ENCODE data around the gene ADAM8.

ADAM8 gene

GRCh38 chr10:133308421-133309099 lies 31.9 kb upstream of the ADAM8 start, which contains the start of the genes TUBGCP2 and ZNF511:
TUBGCP2 (minus strand) TSS chr10:133308872; CDS start chr10:133302941, 5,931 bp downstream.
ZNF511 (plus strand) TSS chr10:133308914; CDS start chr10:133308944, 30 bp downstream.
- peak in 50 of 51 donors; percentile 47 to 96 (median 82) for DNase-seq

GRCh38 chr10:133307776-133308420 lies 31.2 kb upstream of the ADAM8 start:
- DNase-seq = peak in 13 of 51 donors; percentile 12 to 48 (median 35)

GRCh38 chr10:133306941-133307379 lies 30.3 kb upstream of the ADAM8 start:
- DNase-seq = no peak

GRCh38 chr10:133306097-133306476 lies 29.4 kb upstream of the ADAM8 start:
- DNase-seq = no peak

- no peak for DNase-seq
Measured at GRCh38 chr10:133303206-133303605, 26.5 kb upstream of the ADAM8 start.

GRCh38 chr10:133302230-133302629 lies 25.6 kb upstream of the ADAM8 start:
- no peak for DNase-seq

GRCh38 chr10:133299738-133300137 lies 23.1 kb upstream of the ADAM8 start:
- DNase-seq = no peak

DNA sequence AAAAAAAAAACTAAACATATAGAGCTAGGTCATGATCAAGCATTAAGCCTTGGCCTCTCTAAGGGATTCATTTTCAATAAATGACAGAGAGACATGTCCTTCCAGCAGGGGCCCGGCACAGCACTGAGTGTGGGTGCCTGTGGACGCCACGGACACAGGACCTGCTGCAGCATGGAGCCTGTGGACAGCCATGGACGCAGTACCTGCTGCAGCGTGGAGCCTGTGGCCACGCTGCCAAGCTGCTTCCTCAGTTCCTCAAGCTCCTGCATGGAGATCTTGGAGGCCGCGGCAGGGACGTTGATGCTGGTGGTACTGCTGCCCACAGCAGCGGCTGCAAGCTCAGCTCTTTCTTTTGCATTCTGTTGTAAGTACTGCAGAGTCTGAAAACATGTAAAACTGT lies 22.6 kb upstream of the ADAM8 start:
- no peak for DNase-seq

DNA sequence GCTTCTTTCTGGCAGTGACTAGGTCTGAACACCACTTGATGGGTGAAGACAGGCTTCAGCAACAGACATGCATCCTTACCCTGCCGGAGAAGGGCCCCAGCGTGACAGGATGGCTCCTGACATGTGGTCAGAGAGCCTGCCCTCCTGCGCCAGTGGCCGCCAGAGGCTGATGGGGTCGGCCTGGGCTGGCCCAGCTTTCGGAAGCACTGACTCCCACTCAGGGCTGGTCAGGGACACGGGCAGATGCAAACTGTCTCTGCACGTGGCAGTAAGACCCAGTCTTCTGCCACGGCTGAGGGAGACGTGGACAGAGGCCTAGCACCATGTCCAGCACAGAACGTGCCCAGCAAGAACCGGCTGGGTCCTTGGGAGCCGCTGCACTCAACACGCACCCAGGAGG lies 21.8 kb upstream of the ADAM8 start:
- no peak for DNase-seq

DNA sequence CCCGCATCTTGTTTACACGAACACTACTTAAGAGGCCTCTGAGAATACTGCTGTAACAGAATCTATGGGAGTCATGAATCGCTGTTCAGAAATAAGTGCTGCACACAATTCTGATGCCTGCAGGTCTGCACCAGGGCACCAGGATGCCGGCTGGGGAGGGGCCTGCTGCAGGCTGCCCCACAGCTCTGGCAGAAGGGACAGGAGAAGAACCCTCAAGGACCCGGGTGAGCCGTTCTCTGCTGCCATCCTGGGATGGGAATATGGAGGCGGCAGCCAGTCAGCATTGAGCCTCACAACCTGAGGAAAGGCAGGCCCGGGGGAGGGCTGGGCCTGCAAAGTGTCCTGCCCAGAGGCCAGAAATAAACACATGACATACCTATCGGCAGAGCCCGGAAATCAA lies 20.8 kb upstream of the ADAM8 start:
- DNase-seq = no peak

- DNase-seq = no peak
Measured at GRCh38 chr10:133295426-133296320, 19.0 kb upstream of the ADAM8 start.

- peak in 2 of 51 donors; percentile 16 to 26 for DNase-seq
Measured at GRCh38 chr10:133294189-133294588, 17.5 kb upstream of the ADAM8 start.

DNA sequence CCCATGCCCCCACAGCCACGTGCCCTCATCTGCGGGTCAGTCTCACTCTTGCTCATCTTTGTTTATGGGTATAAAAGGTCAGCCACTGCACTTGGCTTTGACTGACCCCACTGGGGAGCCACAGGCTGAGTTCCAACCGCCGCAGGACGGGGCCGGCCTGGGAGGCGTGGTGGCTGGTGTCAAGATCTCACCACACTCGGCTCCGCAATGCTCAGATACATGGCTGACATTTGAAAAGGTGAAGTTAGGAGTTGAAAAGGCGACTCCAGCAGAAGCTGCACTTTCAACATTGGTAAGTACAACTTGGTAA lies 17.1 kb upstream of the ADAM8 start:
- DNase-seq = no peak

DNA sequence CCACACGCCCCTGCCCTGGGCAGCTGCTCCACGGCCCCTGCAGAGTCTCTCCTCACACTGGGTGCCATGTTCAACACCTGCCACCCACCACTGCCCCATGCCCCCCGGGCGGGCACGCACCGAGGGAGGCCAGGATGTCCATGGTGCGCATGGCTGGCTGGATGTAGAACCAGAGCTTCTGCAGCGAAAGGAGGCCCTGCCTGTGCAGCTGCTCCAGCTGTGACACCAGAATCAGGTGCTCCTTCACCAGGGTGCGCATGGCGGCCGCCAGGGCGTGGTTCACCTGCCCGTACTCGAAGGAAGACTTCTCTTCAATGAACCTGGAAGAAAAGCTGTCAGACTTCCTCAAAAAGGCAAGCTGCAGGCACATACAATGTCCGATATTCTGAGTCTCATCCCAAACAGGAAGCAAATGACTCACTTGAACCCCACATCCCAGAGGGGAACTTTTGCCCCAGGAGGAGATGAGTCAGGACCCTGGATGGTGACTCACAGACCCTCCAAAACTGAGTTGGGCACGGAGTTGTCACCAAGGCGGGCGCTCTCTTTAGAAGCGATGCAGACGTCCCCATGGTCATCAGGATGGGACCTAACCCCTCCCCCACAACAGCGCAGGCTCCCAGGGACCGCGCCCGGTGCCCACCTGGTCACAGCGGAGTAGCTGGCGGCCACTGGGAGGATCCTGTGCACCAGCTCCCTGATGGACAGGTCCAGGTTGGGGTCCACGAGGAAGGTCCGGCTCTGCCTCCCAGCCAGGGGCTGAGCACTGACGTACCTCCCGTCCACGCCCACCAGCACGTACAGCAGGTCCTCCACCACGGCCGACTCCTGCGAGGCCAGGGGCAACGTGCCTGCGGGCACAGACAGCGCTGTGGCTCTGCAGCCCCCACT lies 16.5 kb upstream of the ADAM8 start:
- no peak for DNase-seq

GRCh38 chr10:133289761-133290160 lies 13.1 kb upstream of the ADAM8 start:
- DNase-seq = no peak

DNA sequence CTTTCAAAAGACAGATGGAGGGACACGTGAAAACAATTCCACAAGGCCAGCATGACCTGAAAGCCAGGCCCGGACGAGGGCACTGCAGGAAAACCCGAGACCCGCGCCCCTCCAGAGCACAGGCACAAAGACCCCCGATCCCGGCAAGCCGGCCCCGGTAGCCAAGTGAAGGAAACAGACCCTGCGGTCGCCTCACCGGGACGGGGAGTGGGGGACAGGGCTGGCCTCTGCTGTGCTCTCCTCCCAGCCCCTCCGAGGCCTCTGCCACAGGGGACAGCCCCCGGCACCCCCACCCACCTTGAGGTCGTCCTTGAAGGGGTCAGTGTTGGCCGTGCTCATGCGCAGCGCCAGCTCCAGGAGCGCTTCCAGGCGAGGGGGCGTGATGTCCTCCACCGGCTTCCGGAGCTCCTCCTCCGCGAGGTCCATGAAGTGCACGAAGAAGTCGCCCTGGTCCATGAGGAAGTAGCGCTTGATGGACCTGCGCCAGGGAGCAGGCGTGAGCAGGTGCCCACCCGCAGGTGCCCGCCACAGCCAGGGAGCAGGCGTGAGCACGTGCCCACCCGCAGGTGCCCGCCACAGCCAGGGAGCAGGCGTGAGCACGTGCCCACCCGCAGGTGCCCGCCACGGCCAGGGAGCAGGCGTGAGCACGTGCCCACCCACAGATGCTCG lies 11.3 kb upstream of the ADAM8 start:
- no peak for DNase-seq

GRCh38 chr10:133286366-133286765 lies 9.7 kb upstream of the ADAM8 start:
- no peak for DNase-seq

DNA sequence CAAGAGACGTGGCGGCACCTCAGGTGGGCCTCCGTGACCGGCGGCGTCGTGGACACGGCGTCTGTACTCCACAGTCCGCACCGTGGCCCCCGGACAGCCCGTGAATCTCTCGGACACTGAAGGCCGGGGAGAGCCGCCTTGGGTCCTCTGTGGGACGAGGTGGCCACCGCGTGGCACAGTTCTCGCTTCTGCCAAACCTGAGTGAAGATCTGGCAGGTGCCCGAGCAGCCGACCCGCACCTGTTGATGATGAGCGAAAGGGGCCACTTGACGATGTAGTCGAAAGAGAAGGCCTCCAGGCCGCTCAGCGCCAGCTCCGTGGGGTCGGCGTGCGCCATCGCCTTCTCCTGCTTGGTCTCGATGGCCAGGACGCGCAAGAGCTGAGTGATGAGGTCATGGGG lies 8.5 kb upstream of the ADAM8 start:
- DNase-seq = no peak

GRCh38 chr10:133283931-133284330 lies 7.3 kb upstream of the ADAM8 start:
- no peak for DNase-seq

DNA sequence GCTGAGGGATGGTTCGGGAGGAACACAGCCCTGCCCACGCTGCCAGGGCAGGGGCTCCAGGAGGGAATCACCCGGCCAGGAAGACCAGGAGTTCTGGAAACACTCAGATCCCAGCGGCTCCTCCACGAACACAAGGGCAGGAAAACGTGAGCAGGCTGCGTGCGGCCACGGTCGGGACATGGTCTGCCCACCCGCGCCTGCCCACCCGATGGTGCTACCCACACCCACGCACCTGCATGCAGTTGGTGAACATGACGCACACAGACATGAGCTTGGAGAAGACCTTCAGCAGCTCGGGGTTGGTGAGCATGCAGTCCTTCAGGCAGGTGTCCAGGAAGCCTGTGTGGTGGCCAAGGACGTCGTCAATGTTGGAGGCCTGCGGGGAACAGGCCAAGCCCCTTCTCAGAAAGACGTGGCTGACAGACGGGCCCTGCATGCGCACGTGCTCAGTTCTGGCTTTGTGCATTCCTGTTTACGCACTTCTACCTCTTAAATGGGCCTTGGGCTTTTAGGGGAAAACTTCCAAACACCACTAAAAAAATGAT lies 6.2 kb upstream of the ADAM8 start:
- no peak for DNase-seq

All from hypothalamus (tissue), 51 donors.